ENCODE data around the gene ZC2HC1B. TPM values are rescaled to one million over a fixed set of nuclear protein-coding genes. Genes with fewer than 3 reads are reported as not detected.

Gene ZC2HC1B
- polyA plus RNA-seq, 3 donors = not detected

DNA sequence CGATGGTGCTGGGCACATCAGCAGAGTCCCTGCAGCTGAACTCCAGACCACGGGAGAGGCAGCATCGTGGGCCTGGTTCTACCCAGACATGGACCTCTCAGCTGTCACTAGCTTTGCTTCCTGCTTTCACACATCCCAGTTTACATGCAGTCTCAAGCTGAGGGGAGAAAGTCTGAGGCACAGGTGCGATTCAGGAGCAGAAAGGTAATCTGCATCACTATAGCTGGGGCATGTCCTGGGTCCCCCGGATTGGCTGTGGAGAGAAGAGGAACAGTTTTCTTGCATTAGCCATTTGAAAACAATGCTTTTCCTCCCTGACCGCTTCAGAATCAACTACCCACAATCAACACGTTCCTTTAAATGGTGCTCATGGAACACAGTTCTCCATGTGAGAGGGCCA is 83.9 kb downstream of the ZC2HC1B start:
- TF ChIP-seq CTCF (IDR thresholded peaks at IDR 0.05) = no peak
- Mint-ChIP-seq H3K36me3 (peaks cover 25 to 30% of the 10 kb centered on the region in 2 donors), H3K4me3 (no peak overlapping the region), H3K4me1 (peaks cover 7% of the 10 kb centered on the region), H3K27ac (no peak overlapping the region), H3K27me3 (ENCODE audit: low read depth in 3 of 3) (peaks cover 0 to 3% (median 0%) of the 10 kb centered on the region in 3 donors), H3K9me3 (peaks cover 0 to 14% (median 0%) of the 10 kb centered on the region in 7 donors)
- Histone ChIP-seq H3K4me1 (ENCODE audit: control insufficient read depth in 1 of 2, insufficient read depth in 2 of 2, low read length in 2 of 2) (no peaks in the 10 kb centered on the region), H3K36me3 (replicated peaks in 1 of 2; ENCODE audit: control insufficient read depth in 1 of 2, insufficient read depth in 2 of 2, low read length in 2 of 2) (peaks cover 9 to 22% of the 10 kb centered on the region in 2 donors), H2AFZ (ENCODE audit: insufficient read depth, low read depth, low read length, poor library complexity, severe bottlenecking) (no peak overlapping the region), H3K27me3 (ENCODE audit: control insufficient read depth in 2 of 2, insufficient read depth in 2 of 2, low read length in 2 of 2) (no peaks in the 10 kb centered on the region), H3K4me3 (replicated peaks in 1 of 3; ENCODE audit: low read depth in 2 of 3, low read length in 3 of 3) (no peak overlapping the region), H3K4me2 (replicated peaks; ENCODE audit: extremely low read depth, low read length, poor library complexity, severe bottlenecking) (no peak overlapping the region), H3K27ac (ENCODE audit: low read depth in 1 of 2, low read length in 2 of 2) (no peak overlapping the region), H4K20me1 (ENCODE audit: insufficient read depth, low read length) (no peaks in the 10 kb centered on the region), H3K9ac (ENCODE audit: insufficient read depth, low read length, poor library complexity, severe bottlenecking) (no peak overlapping the region), H3K9me3 (replicated peaks in 1 of 2; ENCODE audit: control insufficient read depth in 1 of 2, insufficient read depth in 1 of 2, low read length in 2 of 2) (no peaks in the 10 kb centered on the region), H3K79me2 (ENCODE audit: insufficient read depth, low read length) (no peaks in the 10 kb centered on the region)
- intact Hi-C loops (cut with micrococcal nuclease) = no loop called here
- 100% methylated on average over 1 of the region's 7 CpGs for WGBS (ENCODE audit: insufficient coverage)
- DNase-seq = no peak

- H3K79me2 ChIP-seq (ENCODE audit: insufficient read depth, low read length) = no peaks in the 10 kb centered on the region
- peaks cover 0 to 3% (median 0%) of the 10 kb centered on the region in 3 donors for H3K27me3 Mint-ChIP-seq (ENCODE audit: low read depth in 3 of 3)
- H2AFZ ChIP-seq (ENCODE audit: insufficient read depth, low read depth, low read length, poor library complexity, severe bottlenecking) = no peak overlapping the region
- H3K4me1 ChIP-seq (ENCODE audit: control insufficient read depth in 1 of 2, insufficient read depth in 2 of 2, low read length in 2 of 2) = no peaks in the 10 kb centered on the region
- TF ChIP-seq CTCF (IDR thresholded peaks at IDR 0.05) = no peak
- H3K27ac Mint-ChIP-seq = no peak overlapping the region
- intact Hi-C loops (cut with micrococcal nuclease) = no loop called here
- H3K36me3 ChIP-seq (replicated peaks in 1 of 2; ENCODE audit: control insufficient read depth in 1 of 2, insufficient read depth in 2 of 2, low read length in 2 of 2) = peaks cover 9 to 22% of the 10 kb centered on the region in 2 donors
- H3K4me2 ChIP-seq (replicated peaks; ENCODE audit: extremely low read depth, low read length, poor library complexity, severe bottlenecking) = no peak overlapping the region
- peaks cover 25 to 30% of the 10 kb centered on the region in 2 donors for H3K36me3 Mint-ChIP-seq
- no peaks in the 10 kb centered on the region for H4K20me1 ChIP-seq (ENCODE audit: insufficient read depth, low read length)
- H3K27ac ChIP-seq (ENCODE audit: low read depth in 1 of 2, low read length in 2 of 2) = no peak overlapping the region
- no peaks in the 10 kb centered on the region for H3K27me3 ChIP-seq (ENCODE audit: control insufficient read depth in 2 of 2, insufficient read depth in 2 of 2, low read length in 2 of 2)
- H3K4me1 Mint-ChIP-seq = peaks cover 7% of the 10 kb centered on the region
- no CpG with 5 or more reads among the region's 1 CpG for WGBS (ENCODE audit: insufficient coverage)
- no peaks in the 10 kb centered on the region for H3K9me3 ChIP-seq (replicated peaks in 1 of 2; ENCODE audit: control insufficient read depth in 1 of 2, insufficient read depth in 1 of 2, low read length in 2 of 2)
- DNase-seq = no peak
- no peak overlapping the region for H3K4me3 Mint-ChIP-seq
- no peak overlapping the region for H3K4me3 ChIP-seq (replicated peaks in 1 of 3; ENCODE audit: low read depth in 2 of 3, low read length in 3 of 3)
- H3K9me3 Mint-ChIP-seq = peaks cover 0 to 14% (median 0%) of the 10 kb centered on the region in 7 donors
- H3K9ac ChIP-seq (ENCODE audit: insufficient read depth, low read length, poor library complexity, severe bottlenecking) = no peak overlapping the region
These were observed 85.3 kb downstream of the ZC2HC1B start for GRCh38 chr6:143949535-143949934.

All from CD14-positive monocyte (primary cell).